HG03095 (cell line): Measurements from ENCODE around the gene TNRC6A.

Source experiments
- ATAC-seq: cut with Tn5 transposase; IDR thresholded peaks from one replicate; pipeline ENCODE4 v1.9.1; 2021; ENCODE audit warnings: moderate library complexity; ENCODE audit not compliant: unreplicated experiment

Gene TNRC6A

GRCh38 chr16:24863582-24864437 is 134.4 kb downstream of the TNRC6A start:
- no peak for ATAC-seq

GRCh38 chr16:24869033-24869432 is 139.6 kb downstream of the TNRC6A start:
- no peak for ATAC-seq

GRCh38 chr16:24871891-24872290 is 142.4 kb downstream of the TNRC6A start:
- ATAC-seq, result no peak

- no peak for ATAC-seq
Observed at GRCh38 chr16:24873028-24873427, 143.6 kb downstream of the TNRC6A start.

GRCh38 chr16:24875466-24875865 is 146.0 kb downstream of the TNRC6A start:
- no peak for ATAC-seq
